K562 (cell line): ENCODE data around the gene NRXN2. TPM values are rescaled to one million over a fixed set of nuclear protein-coding genes. Genes with fewer than 3 reads are reported as not detected.
A peak's percentile ranks its signal among the peaks of the same experiment; 100 is the strongest.

ENCODE experiments used
- ELF4 ChIP-seq: fragments of 450-650 bp; formaldehyde crosslinking; IDR thresholded peaks from 2 replicates; pipeline ENCODE4 v1.4.0; 2022; ENCODE audit warnings: missing genetic modification characterization
- HMBOX1 ChIP-seq: sonication (generic); IDR thresholded peaks from 2 replicates; pipeline ENCODE4 v1.6.1; 2016
- HMGN3 ChIP-seq: IDR thresholded peaks from 2 replicates; pipeline ENCODE4 v1.6.1; 2011; ENCODE audit warnings: borderline replicate concordance, low read depth, mild to moderate bottlenecking, mixed read lengths, low read length; ENCODE audit not compliant: insufficient read length; ENCODE audit errors: extremely low read depth
- KDM2B ChIP-seq: fragments of 250-450 bp; sonication (Bioruptor Pico); IDR thresholded peaks from 2 replicates; pipeline ENCODE4 v1.8.0; 2021; ENCODE audit warnings: mild to moderate bottlenecking, moderate library complexity
- RBM39 ChIP-seq: fragments of 200-400 bp; formaldehyde crosslinking; optimal IDR thresholded peaks from 2 replicates; pipeline ENCODE3; 2018; ENCODE audit warnings: low read depth, low read length
- TAF1 ChIP-seq: IDR thresholded peaks from 2 replicates; pipeline ENCODE4 v1.6.1; 2011; ENCODE audit warnings: mild to moderate bottlenecking, low read length, moderate library complexity; ENCODE audit not compliant: insufficient read depth, control insufficient read depth, severe bottlenecking; ENCODE audit errors: extremely low read depth
- TCF3 ChIP-seq: sonication (generic); formaldehyde crosslinking; IDR thresholded peaks from 2 replicates; pipeline ENCODE4 v1.4.0; 2020; ENCODE audit warnings: mild to moderate bottlenecking, missing genetic modification reagents
- TRIM24 ChIP-seq, 2 experiments: fragments of 450-650 bp; IDR thresholded peaks; 2 replicates each; pipeline ENCODE4 v1.6.1; 2016
- ZBTB34 ChIP-seq: fragments of 250-450 bp; sonication (Bioruptor Pico); IDR thresholded peaks from 2 replicates; pipeline ENCODE4 v1.8.0; 2021; ENCODE audit warnings: mild to moderate bottlenecking, moderate library complexity
- ZNF668 ChIP-seq: fragments of 250-450 bp; sonication (Bioruptor Pico); IDR thresholded peaks from 2 replicates; pipeline ENCODE4 v1.8.0; 2022; ENCODE audit warnings: mild to moderate bottlenecking, inconsistent platforms
- polyA plus RNA-seq, 8 experiments: library from polyadenylated mRNA; depleted of rRNA in 4 of 8; stranded (reverse) in 5 of 8; unstranded in 3 of 8; fragments of >200 nt; fragmentation: Nextera tagmentation in 2 of 8; fragmentation: Illumina TruSeq in 1 of 8; extraction: Ambion mirVana in 2 of 8; extraction: Trizol in 1 of 8; gene quantifications; 2 replicates each; pipeline versions ENCODE4 v1.2.1 to v1.2.3, GENCODE V29; 2011 to 2014; ENCODE audit warnings: inconsistent platforms in 1 of 8, missing spikeins in 1 of 8
- total RNA-seq, 7 experiments: library from RNA; depleted of rRNA in 6 of 7; stranded (reverse); fragments of >200 nt in 6 of 7; fragmentation: Illumina TruSeq in 2 of 7; extraction: Trizol in 2 of 7; gene quantifications; 2 replicates each; pipeline versions ENCODE4 v1.2.1 to v1.2.3, GENCODE V29; 2011 to 2021; ENCODE audit warnings: low replicate concordance in 1 of 7
- TF ChIP-seq, protein P1 (sequence below): sonication (generic); formaldehyde crosslinking; IDR thresholded peaks from 2 replicates; pipeline ENCODE4 v1.8.0; 2022; ENCODE audit warnings: mild to moderate bottlenecking, low read depth, missing genetic modification reagents
- TF ChIP-seq, protein P2 (sequence below), 2 experiments: fragments of 450-650 bp; formaldehyde crosslinking in 1 of 2; IDR thresholded peaks; 2 replicates each; pipeline versions ENCODE4 v1.4.0 to v1.6.1; 2014 to 2020; ENCODE audit warnings: mild to moderate bottlenecking in 2 of 2, borderline replicate concordance in 1 of 2, low read depth in 1 of 2
- TF ChIP-seq, protein P3 (sequence below), 2 experiments: fragments of 450-650 bp in 1 of 2; sonication (generic) in 1 of 2; formaldehyde crosslinking in 1 of 2; IDR thresholded peaks in 1 of 2; conservative IDR thresholded peaks in 1 of 2; 2 replicates each; pipeline versions ENCODE4 v1.6.1 to v1.8.1; 2016 to 2023; ENCODE audit warnings: mild to moderate bottlenecking in 2 of 2, moderate library complexity in 2 of 2, inconsistent platforms in 1 of 2, missing genetic modification reagents in 1 of 2

The NRXN2 gene
- total and polyA plus RNA-seq, 9 of the 15 experiments (the other 6 are each of a cell fraction or from before 2014, with no cell fraction given): 0.07 to 0.47 (median 0.15) TPM; not detected in 4

GRCh38 chr11:64742889-64743590, 20.0 kb upstream of the NRXN2 start (continued):
- TF ChIP-seq, protein P1, sequence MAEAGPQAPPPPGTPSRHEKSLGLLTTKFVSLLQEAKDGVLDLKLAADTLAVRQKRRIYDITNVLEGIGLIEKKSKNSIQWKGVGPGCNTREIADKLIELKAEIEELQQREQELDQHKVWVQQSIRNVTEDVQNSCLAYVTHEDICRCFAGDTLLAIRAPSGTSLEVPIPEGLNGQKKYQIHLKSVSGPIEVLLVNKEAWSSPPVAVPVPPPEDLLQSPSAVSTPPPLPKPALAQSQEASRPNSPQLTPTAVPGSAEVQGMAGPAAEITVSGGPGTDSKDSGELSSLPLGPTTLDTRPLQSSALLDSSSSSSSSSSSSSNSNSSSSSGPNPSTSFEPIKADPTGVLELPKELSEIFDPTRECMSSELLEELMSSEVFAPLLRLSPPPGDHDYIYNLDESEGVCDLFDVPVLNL (CRISPR knock-in tag): no peak
- TF ChIP-seq TAF1 (peak; percentile 30), TRIM24 (IDR thresholded peaks at IDR 0.05) (no peak), ZNF668 (CRISPR knock-in tag) (no peak), RBM39 (no peak), KDM2B (CRISPR knock-in tag) (peak; percentile 91; the same call in 1 of the 2 replicates), HMBOX1 (no peak), TCF3 (CRISPR knock-in tag) (0 out of 2 replicates have a peak, but pooled peaks have one; percentile 16), HMGN3 (peak; percentile 48), ZBTB34 (CRISPR knock-in tag) (no peak), ELF4 (CRISPR knock-in tag) (0 out of 2 replicates have a peak, but pooled peaks have one; percentile 14)
- TF ChIP-seq, protein P2, sequence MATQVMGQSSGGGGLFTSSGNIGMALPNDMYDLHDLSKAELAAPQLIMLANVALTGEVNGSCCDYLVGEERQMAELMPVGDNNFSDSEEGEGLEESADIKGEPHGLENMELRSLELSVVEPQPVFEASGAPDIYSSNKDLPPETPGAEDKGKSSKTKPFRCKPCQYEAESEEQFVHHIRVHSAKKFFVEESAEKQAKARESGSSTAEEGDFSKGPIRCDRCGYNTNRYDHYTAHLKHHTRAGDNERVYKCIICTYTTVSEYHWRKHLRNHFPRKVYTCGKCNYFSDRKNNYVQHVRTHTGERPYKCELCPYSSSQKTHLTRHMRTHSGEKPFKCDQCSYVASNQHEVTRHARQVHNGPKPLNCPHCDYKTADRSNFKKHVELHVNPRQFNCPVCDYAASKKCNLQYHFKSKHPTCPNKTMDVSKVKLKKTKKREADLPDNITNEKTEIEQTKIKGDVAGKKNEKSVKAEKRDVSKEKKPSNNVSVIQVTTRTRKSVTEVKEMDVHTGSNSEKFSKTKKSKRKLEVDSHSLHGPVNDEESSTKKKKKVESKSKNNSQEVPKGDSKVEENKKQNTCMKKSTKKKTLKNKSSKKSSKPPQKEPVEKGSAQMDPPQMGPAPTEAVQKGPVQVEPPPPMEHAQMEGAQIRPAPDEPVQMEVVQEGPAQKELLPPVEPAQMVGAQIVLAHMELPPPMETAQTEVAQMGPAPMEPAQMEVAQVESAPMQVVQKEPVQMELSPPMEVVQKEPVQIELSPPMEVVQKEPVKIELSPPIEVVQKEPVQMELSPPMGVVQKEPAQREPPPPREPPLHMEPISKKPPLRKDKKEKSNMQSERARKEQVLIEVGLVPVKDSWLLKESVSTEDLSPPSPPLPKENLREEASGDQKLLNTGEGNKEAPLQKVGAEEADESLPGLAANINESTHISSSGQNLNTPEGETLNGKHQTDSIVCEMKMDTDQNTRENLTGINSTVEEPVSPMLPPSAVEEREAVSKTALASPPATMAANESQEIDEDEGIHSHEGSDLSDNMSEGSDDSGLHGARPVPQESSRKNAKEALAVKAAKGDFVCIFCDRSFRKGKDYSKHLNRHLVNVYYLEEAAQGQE (IDR thresholded peaks at IDR 0.05; ENCODE audit: borderline replicate concordance): peak; percentile 37; the same call in 1 of the 2 replicates
- TF ChIP-seq, protein P2 (CRISPR knock-in tag; IDR thresholded peaks at IDR 0.05; ENCODE audit: low read depth): no peak
- TF ChIP-seq, protein P3, sequence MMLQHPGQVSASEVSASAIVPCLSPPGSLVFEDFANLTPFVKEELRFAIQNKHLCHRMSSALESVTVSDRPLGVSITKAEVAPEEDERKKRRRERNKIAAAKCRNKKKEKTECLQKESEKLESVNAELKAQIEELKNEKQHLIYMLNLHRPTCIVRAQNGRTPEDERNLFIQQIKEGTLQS (IDR thresholded peaks at IDR 0.05): peak; percentile 48
- TF ChIP-seq, protein P3 (CRISPR knock-in tag; conservative IDR thresholded peaks at IDR 0.05): no peak
